Measurements from ENCODE around the gene ERC2. TPM values are rescaled to one million over a fixed set of nuclear protein-coding genes. Genes with fewer than 3 reads are reported as not detected.

ERC2 gene
- polyA plus RNA-seq, 1 experiment: 0.07 TPM

GRCh38 chr3:56488812-56489600 lies 20.7 kb upstream of the ERC2 start:
- Histone ChIP-seq H3K36me3 (ENCODE audit: control insufficient read depth, insufficient read depth, low read length) (no peaks in the 10 kb centered on the region), H3K4me3 (ENCODE audit: low read depth, low read length) (no peak overlapping the region), H3K27me3 (ENCODE audit: control insufficient read depth, insufficient read depth, low read length) (no peaks in the 10 kb centered on the region)
- TF ChIP-seq, protein P1, sequence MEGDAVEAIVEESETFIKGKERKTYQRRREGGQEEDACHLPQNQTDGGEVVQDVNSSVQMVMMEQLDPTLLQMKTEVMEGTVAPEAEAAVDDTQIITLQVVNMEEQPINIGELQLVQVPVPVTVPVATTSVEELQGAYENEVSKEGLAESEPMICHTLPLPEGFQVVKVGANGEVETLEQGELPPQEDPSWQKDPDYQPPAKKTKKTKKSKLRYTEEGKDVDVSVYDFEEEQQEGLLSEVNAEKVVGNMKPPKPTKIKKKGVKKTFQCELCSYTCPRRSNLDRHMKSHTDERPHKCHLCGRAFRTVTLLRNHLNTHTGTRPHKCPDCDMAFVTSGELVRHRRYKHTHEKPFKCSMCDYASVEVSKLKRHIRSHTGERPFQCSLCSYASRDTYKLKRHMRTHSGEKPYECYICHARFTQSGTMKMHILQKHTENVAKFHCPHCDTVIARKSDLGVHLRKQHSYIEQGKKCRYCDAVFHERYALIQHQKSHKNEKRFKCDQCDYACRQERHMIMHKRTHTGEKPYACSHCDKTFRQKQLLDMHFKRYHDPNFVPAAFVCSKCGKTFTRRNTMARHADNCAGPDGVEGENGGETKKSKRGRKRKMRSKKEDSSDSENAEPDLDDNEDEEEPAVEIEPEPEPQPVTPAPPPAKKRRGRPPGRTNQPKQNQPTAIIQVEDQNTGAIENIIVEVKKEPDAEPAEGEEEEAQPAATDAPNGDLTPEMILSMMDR (IDR thresholded peaks at IDR 0.05; ENCODE audit: insufficient read depth, low read depth, low read length): no peak
- ChIA-PET CTCF (no interaction called here), POLR2A (no interaction called here)
- DNase-seq (ENCODE audit: low read depth): no peak

DNA sequence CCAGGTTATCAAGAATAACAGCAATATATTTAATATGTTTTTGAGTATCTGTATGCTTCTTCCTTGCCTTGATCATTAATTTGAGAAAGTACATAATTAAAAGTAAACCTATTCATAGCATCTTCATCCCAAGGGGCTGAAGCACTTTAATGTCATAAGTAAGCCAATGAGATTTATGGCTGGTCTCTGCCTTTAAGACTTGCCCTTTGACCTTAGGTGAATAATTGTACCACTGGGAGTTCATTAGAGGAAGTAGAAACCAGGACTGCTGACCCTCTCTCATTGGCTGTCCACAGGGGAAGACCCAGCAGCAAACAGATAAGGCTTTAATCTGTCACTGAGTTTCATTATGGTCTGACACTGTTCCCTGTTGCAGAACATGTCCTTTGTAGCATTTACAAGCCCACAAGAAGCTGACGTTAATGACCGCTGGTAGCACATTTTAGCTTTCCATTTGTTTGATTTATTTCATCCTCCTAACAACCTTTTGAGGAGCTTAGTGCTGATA lies 16.3 kb upstream of the ERC2 start:
- DNase-seq (ENCODE audit: low read depth): no peak
- TF ChIP-seq, protein P1 (IDR thresholded peaks at IDR 0.05; ENCODE audit: insufficient read depth, low read depth, low read length): no peak
- H3K36me3 ChIP-seq (ENCODE audit: control insufficient read depth, insufficient read depth, low read length): no peaks in the 10 kb centered on the region
- ChIA-PET CTCF (interaction anchor here (4.2 kb wide), 1 partner anchor 11 kb away, joined by 18 read pairs; no protein-coding TSS in a partner anchor), POLR2A (no interaction called here)
- H3K27me3 ChIP-seq (ENCODE audit: control insufficient read depth, insufficient read depth, low read length): no peaks in the 10 kb centered on the region
- no peak overlapping the region for H3K4me3 ChIP-seq (ENCODE audit: low read depth, low read length)

DNA sequence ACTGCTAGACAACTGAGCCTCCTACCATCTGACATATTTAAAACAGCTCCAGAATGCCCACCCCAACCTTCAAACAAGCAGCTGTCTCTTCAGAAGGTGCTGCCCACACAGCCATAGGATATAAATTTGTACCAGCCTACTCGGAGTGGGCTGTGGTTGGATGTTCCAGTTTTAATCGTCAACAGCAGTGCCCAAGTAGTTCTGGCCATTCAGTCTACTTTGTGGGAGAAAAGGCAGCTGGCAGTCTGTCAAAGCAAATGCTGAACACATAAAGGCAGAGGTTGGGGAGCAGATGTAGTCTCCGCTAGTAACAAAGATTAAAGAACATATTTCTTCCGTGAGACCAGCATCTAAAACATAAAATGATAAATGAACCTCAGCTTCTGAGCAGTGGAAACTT lies 15.9 kb upstream of the ERC2 start:
- DNase-seq (ENCODE audit: low read depth): no peak
- TF ChIP-seq, protein P1 (IDR thresholded peaks at IDR 0.05; ENCODE audit: insufficient read depth, low read depth, low read length): no peak
- Histone ChIP-seq H3K27me3 (ENCODE audit: control insufficient read depth, insufficient read depth, low read length) (no peaks in the 10 kb centered on the region), H3K36me3 (ENCODE audit: control insufficient read depth, insufficient read depth, low read length) (no peaks in the 10 kb centered on the region), H3K4me3 (ENCODE audit: low read depth, low read length) (no peak overlapping the region)
- ChIA-PET POLR2A (no interaction called here), CTCF (interaction anchor here (4.2 kb wide), 1 partner anchor 12 kb away, joined by 18 read pairs; no protein-coding TSS in a partner anchor)

DNA sequence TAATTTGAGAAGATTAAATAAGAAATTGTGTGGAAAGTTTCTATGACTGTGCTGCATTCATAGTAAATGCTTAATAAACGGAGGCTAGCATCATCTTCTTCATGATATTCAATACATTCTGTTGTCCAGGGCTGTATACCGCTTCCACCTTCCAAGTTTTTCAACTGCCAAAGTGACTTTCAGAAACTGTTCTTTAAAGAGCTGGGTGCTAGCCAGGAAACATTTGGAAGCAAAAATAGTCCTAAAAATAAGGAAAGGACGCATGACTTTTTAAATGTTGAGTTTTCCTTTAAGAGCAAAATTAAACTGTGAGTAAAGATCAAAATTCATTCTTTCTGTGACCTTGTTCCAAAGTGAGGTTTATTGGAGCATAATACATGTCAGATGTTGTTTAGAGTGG lies 9.4 kb upstream of the ERC2 start:
- TF ChIP-seq, protein P1 (IDR thresholded peaks at IDR 0.05; ENCODE audit: insufficient read depth, low read depth, low read length): no peak
- H3K27me3 ChIP-seq (ENCODE audit: control insufficient read depth, insufficient read depth, low read length): no peaks in the 10 kb centered on the region
- ChIA-PET CTCF (no interaction called here), POLR2A (no interaction called here)
- no peak overlapping the region for H3K4me3 ChIP-seq (ENCODE audit: low read depth, low read length)
- no peaks in the 10 kb centered on the region for H3K36me3 ChIP-seq (ENCODE audit: control insufficient read depth, insufficient read depth, low read length)
- DNase-seq (ENCODE audit: low read depth): no peak

DNA sequence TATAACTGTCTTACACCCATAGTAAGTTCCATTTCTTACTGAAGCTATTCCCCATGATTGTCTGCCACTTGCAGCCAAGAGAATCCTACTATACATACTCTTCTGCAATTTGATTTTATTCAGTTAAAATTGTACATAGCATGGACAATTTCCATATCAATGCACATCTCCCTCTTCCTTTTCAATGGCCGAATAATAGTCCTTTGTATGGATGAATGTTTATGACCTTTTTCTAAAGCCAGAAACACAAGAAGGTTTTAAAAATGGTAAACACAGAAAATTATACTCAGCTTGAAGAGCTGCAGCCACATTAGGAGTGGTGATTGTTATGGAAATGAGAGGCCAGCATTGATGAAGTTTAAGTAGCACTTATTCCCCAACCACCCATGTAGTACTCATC lies 8.5 kb upstream of the ERC2 start:
- Histone ChIP-seq H3K4me3 (ENCODE audit: low read depth, low read length) (no peak overlapping the region), H3K36me3 (ENCODE audit: control insufficient read depth, insufficient read depth, low read length) (no peaks in the 10 kb centered on the region), H3K27me3 (ENCODE audit: control insufficient read depth, insufficient read depth, low read length) (no peaks in the 10 kb centered on the region)
- DNase-seq (ENCODE audit: low read depth): no peak
- ChIA-PET POLR2A (no interaction called here), CTCF (no interaction called here)
- TF ChIP-seq, protein P1 (IDR thresholded peaks at IDR 0.05; ENCODE audit: insufficient read depth, low read depth, low read length): no peak
